Measurements from ENCODE around the gene ZNF174. TPM values are rescaled to one million over a fixed set of nuclear protein-coding genes. Genes with fewer than 3 reads are reported as not detected.

Gene ZNF174
- total RNA-seq, 1 donor from 2014 or later, result 19.3 TPM

DNA sequence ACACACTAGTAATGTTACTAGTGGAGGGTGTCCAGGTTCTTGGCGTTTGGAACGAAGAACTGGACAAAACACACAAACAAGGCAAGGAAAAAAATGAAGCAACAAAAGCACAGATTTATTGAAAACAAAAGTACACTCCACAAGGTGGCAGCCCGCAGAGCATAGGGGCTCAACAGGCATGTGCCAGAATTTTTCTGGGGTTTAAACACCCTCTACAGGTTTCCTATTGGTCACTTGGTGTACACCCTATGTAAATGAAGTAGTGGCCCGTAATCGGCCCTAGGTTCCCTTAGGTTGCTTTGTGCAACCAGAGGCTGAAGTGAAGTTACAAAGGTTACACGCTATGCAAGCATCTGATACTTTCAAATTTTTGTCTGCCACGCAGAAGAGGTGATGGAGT is 37.2 kb upstream of the ZNF174 start:
- DNase-seq (ENCODE audit: low spot score in 2 of 2, unreplicated experiment in 2 of 2), result no peak
- peaks cover 37% of the 10 kb centered on the region for H3K9me3 Mint-ChIP-seq
- no peak overlapping the region for H3K4me3 Mint-ChIP-seq
- H3K36me3 Mint-ChIP-seq, result no peaks in the 10 kb centered on the region
- H3K27ac Mint-ChIP-seq, result no peak overlapping the region
- TF ChIP-seq, protein P1, sequence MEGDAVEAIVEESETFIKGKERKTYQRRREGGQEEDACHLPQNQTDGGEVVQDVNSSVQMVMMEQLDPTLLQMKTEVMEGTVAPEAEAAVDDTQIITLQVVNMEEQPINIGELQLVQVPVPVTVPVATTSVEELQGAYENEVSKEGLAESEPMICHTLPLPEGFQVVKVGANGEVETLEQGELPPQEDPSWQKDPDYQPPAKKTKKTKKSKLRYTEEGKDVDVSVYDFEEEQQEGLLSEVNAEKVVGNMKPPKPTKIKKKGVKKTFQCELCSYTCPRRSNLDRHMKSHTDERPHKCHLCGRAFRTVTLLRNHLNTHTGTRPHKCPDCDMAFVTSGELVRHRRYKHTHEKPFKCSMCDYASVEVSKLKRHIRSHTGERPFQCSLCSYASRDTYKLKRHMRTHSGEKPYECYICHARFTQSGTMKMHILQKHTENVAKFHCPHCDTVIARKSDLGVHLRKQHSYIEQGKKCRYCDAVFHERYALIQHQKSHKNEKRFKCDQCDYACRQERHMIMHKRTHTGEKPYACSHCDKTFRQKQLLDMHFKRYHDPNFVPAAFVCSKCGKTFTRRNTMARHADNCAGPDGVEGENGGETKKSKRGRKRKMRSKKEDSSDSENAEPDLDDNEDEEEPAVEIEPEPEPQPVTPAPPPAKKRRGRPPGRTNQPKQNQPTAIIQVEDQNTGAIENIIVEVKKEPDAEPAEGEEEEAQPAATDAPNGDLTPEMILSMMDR (IDR thresholded peaks at IDR 0.05; ENCODE audit: unreplicated experiment), result no peak
- no peaks in the 10 kb centered on the region for H3K4me1 Mint-ChIP-seq
- no peaks in the 10 kb centered on the region for H3K27me3 Mint-ChIP-seq (ENCODE audit: low read depth)

DNA sequence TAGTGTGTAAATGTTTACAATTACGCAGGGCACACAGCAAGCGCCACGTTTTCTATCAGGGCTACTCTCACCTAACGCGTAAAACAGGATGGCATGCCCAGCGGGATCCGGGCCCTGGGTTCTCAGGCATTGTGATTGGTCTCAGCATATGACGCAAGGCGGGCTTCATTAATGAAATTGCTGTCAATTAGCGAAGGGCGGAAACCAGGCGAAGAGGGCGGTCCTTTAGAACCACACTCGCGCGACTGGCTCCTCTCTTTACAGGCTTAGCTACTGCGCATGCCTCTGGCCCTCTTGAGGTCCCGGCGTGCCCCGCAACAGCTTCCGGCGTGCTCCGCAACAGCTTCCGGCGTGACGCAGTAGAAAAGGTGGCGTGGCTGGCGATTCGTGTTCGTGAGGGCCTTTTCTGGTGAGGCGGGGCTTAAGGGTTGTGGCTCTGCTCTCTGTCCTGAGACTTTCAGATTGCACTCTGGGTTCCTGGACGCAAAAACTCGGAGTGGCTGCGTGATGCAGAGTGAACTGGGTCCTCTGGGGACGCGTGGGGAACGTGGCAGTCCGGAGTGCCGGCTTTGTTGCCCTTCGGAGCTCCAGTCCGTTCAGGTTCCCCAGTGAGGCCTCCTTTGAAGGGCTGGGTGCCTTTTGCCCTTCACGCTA is 36.1 kb upstream of the ZNF174 start:
- no peak overlapping the region for H3K4me3 Mint-ChIP-seq
- TF ChIP-seq, protein P1 (IDR thresholded peaks at IDR 0.05; ENCODE audit: unreplicated experiment), result no peak
- no peaks in the 10 kb centered on the region for H3K4me1 Mint-ChIP-seq
- no peaks in the 10 kb centered on the region for H3K36me3 Mint-ChIP-seq
- no peak overlapping the region for H3K27ac Mint-ChIP-seq
- H3K27me3 Mint-ChIP-seq (ENCODE audit: low read depth), result no peaks in the 10 kb centered on the region
- no peak for DNase-seq (ENCODE audit: low spot score in 2 of 2, unreplicated experiment in 2 of 2)
- peaks cover 31% of the 10 kb centered on the region for H3K9me3 Mint-ChIP-seq

DNA sequence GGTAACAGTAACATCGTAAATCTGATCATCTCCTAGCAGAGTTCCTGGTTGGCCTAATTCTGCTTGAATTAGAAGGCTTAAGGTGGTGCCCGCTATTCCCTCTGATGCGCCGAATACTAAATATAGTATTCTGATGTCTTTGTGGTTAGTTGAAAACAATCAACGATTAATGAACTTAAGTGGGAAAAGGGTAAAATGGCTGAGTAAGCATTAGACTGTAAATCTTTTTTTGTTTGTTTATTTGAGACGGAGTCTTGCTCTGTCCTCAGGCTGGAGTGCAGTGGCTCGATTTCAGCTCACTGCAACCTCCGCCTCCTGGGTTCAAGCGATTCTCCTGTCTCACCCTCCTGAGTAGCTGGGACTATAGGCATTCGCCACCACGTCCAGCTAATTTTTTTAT is 31.9 kb upstream of the ZNF174 start:
- no peak for DNase-seq (ENCODE audit: low spot score in 2 of 2, unreplicated experiment in 2 of 2)
- Mint-ChIP-seq H3K27me3 (ENCODE audit: low read depth) (no peaks in the 10 kb centered on the region), H3K4me1 (no peaks in the 10 kb centered on the region), H3K27ac (no peak overlapping the region), H3K4me3 (no peak overlapping the region), H3K9me3 (peaks cover 21% of the 10 kb centered on the region), H3K36me3 (no peaks in the 10 kb centered on the region)
- TF ChIP-seq, protein P1 (IDR thresholded peaks at IDR 0.05; ENCODE audit: unreplicated experiment), result no peak

DNA sequence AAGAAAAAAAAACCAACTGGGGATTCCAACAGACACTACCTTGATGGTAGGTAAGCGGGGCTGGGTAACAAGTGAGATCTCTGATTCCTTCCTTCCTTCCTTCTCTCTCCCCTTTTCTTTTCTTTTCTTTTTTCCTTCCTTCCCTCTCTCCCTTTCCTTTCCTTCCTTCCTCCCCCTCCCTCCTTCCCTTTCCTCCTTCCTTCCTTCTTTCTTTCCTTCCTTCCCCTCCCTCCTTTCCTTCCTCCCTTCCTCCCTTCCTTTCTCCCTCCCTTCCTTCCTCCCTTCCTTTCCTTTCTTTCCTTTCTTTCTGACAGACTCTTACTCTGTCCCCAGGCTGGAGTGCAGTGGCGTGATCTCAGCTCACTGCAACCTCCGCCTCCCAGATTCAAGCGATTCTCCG is 25.3 kb upstream of the ZNF174 start:
- TF ChIP-seq, protein P1 (IDR thresholded peaks at IDR 0.05; ENCODE audit: unreplicated experiment), result no peak
- no peak for DNase-seq (ENCODE audit: low spot score in 2 of 2, unreplicated experiment in 2 of 2)
- H3K27ac Mint-ChIP-seq, result no peak overlapping the region
- no peaks in the 10 kb centered on the region for H3K4me1 Mint-ChIP-seq
- no peaks in the 10 kb centered on the region for H3K27me3 Mint-ChIP-seq (ENCODE audit: low read depth)
- no peak overlapping the region for H3K4me3 Mint-ChIP-seq
- H3K9me3 Mint-ChIP-seq, result peaks cover 68% of the 10 kb centered on the region
- peaks cover 17% of the 10 kb centered on the region for H3K36me3 Mint-ChIP-seq

DNA sequence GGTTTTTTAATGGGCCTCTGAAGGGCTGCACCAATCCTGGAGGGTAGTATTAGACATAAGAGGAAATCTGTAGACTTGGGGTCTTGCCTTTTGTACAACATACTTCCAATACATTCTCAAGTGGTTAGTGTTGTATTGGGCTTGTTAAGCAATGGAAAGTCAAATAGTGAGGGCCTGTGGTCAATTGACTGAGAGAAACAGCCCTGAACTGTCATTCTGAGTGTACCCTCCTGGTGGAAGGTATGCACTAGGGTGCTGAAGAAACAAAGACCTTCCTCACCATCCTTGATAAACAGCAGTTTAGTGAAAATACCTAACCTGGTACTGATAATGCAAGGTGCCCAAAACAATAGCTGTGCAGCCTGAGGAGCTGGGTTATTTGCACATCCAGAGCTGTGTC is 23.1 kb upstream of the ZNF174 start:
- Mint-ChIP-seq H3K27ac (no peak overlapping the region), H3K27me3 (ENCODE audit: low read depth) (no peaks in the 10 kb centered on the region), H3K4me1 (no peaks in the 10 kb centered on the region), H3K9me3 (peaks cover 85% of the 10 kb centered on the region), H3K36me3 (peaks cover 39% of the 10 kb centered on the region), H3K4me3 (no peak overlapping the region)
- TF ChIP-seq, protein P1 (IDR thresholded peaks at IDR 0.05; ENCODE audit: unreplicated experiment), result no peak
- no peak for DNase-seq (ENCODE audit: low spot score in 2 of 2, unreplicated experiment in 2 of 2)

DNA sequence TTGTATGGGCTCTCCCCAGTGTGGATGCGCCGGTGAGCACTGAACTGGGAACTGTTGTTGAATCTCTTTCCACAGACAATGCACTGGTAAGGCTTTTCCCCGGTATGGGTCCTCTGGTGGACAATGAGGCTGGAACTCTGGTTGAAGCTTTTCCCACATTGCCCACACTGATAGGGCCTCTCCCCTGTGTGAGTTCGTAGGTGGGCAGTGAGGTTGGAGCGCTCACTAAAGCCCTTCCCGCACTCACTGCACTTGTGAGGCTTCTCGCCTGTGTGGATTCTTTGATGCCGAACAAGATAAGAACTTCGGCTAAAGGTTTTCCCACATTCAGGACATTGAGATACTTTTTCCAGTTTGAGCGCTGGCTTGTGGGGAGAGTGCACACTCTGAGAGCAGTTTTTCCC is 18.0 kb upstream of the ZNF174 start:
- Mint-ChIP-seq H3K36me3 (peaks cover 79% of the 10 kb centered on the region), H3K4me3 (no peak overlapping the region), H3K9me3 (peaks cover 73% of the 10 kb centered on the region), H3K27ac (no peak overlapping the region), H3K4me1 (no peaks in the 10 kb centered on the region), H3K27me3 (ENCODE audit: low read depth) (no peaks in the 10 kb centered on the region)
- no peak for DNase-seq (ENCODE audit: low spot score in 2 of 2, unreplicated experiment in 2 of 2)
- TF ChIP-seq, protein P1 (IDR thresholded peaks at IDR 0.05; ENCODE audit: unreplicated experiment), result no peak
